Measurements from ENCODE around the gene BTBD18. TPM values are rescaled to one million over a fixed set of nuclear protein-coding genes. Genes with fewer than 3 reads are reported as not detected.

BTBD18 gene
- total RNA-seq, 1 experiment from 2014 or later, result not detected

- DNase-seq (ENCODE audit: low spot score), result no peak
These were observed 23.9 kb upstream of the BTBD18 start for GRCh38 chr11:57775491-57775890.

DNA sequence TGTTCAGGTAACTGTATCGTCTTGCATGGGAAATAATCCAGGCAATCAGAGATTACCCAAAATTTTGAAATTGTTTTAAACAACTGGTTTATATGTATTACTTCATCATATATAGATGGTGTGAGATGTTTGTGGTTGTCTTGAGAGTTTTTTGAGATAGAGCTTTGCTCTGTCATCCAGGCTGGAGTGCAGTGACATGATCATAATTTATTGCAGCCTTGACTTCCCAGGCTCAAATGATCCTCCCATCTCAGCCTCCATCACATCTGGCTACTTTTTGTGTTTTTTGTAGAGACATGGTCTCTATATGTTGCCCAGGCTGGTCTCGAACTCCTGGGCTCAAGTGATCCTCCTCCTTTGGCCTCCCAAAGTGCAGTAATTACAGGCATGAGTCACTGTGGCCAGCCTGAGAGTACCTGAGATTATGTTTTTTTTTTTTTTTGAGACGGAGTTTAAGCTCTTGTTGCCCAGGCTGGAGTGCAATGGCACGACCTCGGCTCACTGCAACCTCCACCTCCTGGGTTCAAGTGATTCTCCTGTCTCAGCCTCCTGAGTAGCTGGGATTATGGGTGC lies 21.5 kb upstream of the BTBD18 start:
- no peak for DNase-seq (ENCODE audit: low spot score)

GRCh38 chr11:57772562-57772961 lies 20.9 kb upstream of the BTBD18 start:
- DNase-seq (ENCODE audit: low spot score), result no peak

GRCh38 chr11:57771365-57771764 lies 19.7 kb upstream of the BTBD18 start:
- no peak for DNase-seq (ENCODE audit: low spot score)

- no peak for DNase-seq (ENCODE audit: low spot score)
These were observed 19.2 kb upstream of the BTBD18 start for GRCh38 chr11:57770793-57771192.

DNA sequence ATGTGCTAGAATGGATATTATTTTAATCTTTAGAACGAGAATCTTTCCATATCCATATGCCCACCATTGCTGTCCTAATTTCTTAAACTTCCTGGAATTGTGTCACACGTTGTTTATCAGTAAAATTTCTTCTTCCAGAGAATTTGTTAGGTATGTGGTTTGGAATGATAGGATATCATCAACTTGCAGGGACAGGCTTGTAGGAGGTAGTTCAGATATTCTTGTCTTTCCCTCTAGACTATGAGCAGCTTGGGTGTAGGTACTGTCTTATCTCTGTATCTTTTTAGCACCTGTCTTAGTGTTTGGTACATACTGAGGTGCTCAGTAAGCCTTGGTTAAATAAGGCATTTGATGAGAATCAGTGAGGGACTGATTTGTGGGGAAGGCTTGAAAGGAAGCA lies 13.4 kb upstream of the BTBD18 start:
- DNase-seq (ENCODE audit: low spot score), result no peak

GRCh38 chr11:57764566-57764965 lies 12.9 kb upstream of the BTBD18 start:
- no peak for DNase-seq (ENCODE audit: low spot score)

- no peak for DNase-seq (ENCODE audit: low spot score)
These were observed 12.4 kb upstream of the BTBD18 start for GRCh38 chr11:57764021-57764420.

DNA sequence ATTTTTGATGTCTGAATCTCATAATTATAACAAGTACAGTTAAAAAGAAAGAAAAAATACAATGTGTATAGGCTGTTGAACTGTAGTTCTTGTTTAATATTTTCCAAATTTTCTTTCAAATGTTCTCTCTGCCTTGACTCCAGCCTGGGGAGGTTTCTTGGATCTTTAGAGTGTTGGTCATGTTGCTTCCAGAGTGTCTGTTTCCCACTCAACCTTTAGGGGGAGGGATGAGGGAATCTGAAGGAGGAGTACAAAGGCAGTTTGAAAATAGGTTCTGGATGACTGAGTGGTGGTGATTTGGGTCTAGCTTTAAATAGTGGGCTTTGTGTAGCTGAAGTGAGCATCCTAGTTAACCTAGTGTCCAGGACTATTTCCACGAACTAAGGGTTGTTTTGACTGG lies 11.9 kb upstream of the BTBD18 start:
- peak; percentile 84 for DNase-seq (ENCODE audit: low spot score)

- peak; percentile 74 for DNase-seq (ENCODE audit: low spot score)
These were observed 10.7 kb upstream of the BTBD18 start for GRCh38 chr11:57762235-57762861.

GRCh38 chr11:57761301-57762234 lies 9.9 kb upstream of the BTBD18 start, which contains the start of gene CTNND1:
Gene CTNND1, plus strand, starts transcription at chr11:57761802. Its CDS starts 29,677 bp downstream, at chr11:57791479.
- DNase-seq (ENCODE audit: low spot score), result peak; percentile 98

GRCh38 chr11:57758174-57758573 lies 6.6 kb upstream of the BTBD18 start:
- no peak for DNase-seq (ENCODE audit: low spot score)

- DNase-seq (ENCODE audit: low spot score), result no peak
These were observed 1.3 kb upstream of the BTBD18 start for GRCh38 chr11:57752954-57753353.

DNA sequence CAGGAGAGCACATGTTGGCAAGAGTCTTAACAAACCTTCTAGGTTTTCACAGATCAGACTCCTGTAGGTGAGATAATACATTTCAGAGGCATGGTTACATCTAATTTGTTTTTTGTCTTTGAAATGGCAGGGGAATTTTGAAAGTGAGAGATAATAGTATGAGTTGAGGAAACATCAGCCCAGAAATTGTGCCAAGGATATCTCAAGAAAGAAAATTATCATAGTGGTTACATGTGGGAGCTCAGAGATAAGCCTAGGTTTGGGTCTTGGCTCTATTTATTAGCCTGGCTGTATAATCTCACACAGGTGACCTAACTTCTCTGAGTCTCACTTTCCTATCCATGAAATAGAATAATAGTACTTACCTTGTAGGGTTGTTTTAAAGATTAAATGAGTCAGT lies 443 bp downstream of the BTBD18 start:
- DNase-seq (ENCODE audit: low spot score), result no peak

DNA sequence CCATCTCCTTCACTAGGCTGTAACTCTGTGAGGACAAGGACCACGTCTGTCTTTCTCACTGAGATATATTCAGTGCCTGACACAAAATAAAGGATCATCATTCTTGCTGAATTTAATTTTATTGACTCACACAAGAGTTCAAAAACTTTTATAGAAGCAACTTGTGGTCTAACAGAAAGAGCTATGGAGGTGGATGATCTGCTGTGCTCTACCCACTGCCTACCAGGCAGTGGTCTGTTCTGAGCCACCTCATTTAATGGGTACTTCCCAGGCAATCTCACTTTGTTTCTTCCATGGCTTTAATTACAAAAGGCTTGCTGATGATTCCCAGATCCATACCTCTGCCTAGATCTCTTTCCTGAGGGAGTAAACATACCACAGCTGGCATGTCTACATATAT lies 4.7 kb downstream of the BTBD18 start:
- DNase-seq (ENCODE audit: low spot score), result no peak

DNA sequence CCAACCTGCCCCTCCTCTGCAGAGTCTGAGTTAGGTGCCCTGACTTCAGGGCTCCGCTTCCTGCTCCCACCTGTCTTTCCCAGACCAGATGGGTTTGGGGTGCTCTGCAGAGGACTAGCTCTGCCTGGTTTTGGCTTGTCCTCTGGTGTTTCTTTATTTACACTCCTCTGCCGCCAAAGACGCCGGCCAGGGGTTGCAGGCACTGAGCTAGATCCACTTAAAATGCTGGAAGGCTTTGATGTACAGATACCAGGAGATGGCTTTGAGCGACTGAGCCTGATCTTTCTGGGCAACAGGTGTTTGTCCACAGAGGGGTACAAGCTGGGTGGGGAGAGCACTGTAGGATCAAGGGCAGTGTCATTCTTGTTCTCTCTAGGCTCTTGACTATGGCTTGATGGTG lies 6.4 kb downstream of the BTBD18 start:
- DNase-seq (ENCODE audit: low spot score), result no peak

DNA sequence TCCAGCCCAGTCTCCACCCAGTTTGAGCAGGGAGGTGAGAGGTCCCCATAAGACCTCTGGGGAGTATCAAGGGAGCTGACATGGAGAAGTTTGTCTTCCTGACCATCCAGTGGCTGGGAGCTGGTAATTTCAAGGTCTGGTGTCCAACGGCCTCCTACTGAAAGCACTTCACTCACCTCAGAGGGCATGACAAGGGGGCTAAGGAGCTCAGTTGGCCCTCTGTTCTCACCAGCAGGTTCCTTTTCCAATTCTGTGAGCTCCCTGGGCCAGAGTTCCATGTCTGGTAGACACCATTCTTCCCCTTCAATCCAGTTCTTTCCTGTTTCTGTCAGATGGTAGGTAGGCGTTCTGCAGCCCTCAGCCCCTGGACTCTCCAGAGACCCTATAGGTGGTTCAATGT lies 7.3 kb downstream of the BTBD18 start:
- DNase-seq (ENCODE audit: low spot score), result no peak

GRCh38 chr11:57742087-57742452 lies 9.5 kb downstream of the BTBD18 start:
- DNase-seq (ENCODE audit: low spot score), result no peak

GRCh38 chr11:57741132-57742086 lies 10.2 kb downstream of the BTBD18 start, which contains the start of gene SELENOH:
Gene SELENOH, plus strand, starts transcription at chr11:57741491. Its CDS starts 105 bp downstream, at chr11:57741596.
- peak; percentile 99 for DNase-seq (ENCODE audit: low spot score)

DNA sequence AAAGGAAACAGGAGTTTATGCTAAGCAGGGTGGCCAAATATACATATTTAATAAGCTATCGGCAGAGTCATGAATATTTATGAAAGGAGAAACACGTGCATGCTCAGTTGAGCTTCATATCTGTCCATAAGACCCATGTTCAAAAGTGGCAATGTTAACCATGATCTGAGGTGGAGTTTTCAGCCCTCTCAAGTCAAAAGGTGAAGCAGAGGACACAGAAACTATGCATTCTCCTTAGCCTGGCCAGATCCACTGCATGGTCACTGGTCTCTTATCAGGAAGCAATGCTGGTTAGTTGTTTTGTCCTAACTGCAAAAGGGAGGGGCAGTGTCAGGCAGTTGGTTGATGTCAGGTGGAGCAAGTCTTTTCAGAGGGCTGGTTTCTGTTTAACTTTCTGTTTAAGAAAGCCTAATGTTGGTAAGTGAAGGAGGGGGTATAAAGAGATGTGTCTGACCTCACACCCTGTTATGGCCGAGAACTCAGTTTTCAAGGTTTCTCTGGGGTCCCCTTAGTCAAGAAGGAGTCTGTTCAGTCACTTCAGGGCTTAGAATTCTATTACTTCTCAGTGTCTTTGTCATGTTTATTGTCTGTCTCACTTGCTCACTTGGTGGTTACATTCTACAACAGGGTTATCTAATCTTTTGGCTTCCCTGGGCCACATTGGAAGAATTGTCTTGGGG lies 15.9 kb downstream of the BTBD18 start:
- DNase-seq (ENCODE audit: low spot score), result no peak

DNA sequence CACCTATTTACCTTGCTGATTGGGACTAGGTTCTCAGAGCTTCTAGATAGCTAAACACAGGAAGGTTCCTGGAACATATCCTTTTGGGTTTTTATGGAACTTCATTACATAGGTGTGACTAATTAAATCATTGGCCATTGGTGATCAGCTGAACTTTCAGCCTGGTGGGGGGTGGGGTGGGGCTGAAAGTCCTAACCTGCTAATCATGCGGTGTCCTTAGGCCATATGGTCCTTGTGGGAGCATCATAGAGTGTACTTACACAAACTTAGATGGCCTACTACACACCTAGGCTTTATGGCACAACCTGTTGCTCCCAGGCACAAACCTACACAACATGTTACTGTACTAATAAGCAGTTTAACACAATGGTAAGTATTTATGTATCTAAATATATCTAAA lies 19.0 kb downstream of the BTBD18 start:
- no peak for DNase-seq (ENCODE audit: low spot score)

Measured in HT-29 (cell line).